Pancreas (tissue), 10 donors: Measurements from ENCODE around the gene TEX48. TPM values are rescaled to one million over a fixed set of nuclear protein-coding genes. Genes with fewer than 3 reads are reported as not detected.

Source experiments
- ATAC-seq, 4 donors: fragments of 200-7000 bp; cut with Tn5 transposase; one replicate each; pipeline versions ENCODE4 v1.8.0 to v1.9.1; 2020; ENCODE audit warnings: mild to moderate bottlenecking in 4 of 4, moderate library complexity in 4 of 4
- DNase-seq, 6 donors: peaks; one replicate each; pipeline ENCODE4 v3.0.0-alpha.2; 2020
- FAIRE-seq: peaks from 2 replicates; lab custom pipeline; 2012; peaks lifted over from hg19 to GRCh38; lab: Jason Lieb, UNC
- H3K27ac ChIP-seq, 4 donors: fragments of 200-600 bp; sonication (generic); 1 replicate in 3 of 4; 2 replicates in 1 of 4; pipeline versions ENCODE4 v1.5.0 to v1.8.0; 2020
- H3K27me3 ChIP-seq, 4 donors: fragments of 200-600 bp; one replicate each; pipeline ENCODE4 v1.8.0; 2021
- H3K36me3 ChIP-seq, 3 donors: fragments of 200-600 bp; sonication (generic) in 1 of 3; one replicate each; pipeline versions ENCODE4 v1.5.0 to v1.8.0; 2020 to 2021
- H3K4me1 ChIP-seq, 3 donors: fragments of 200-600 bp; one replicate each; pipeline ENCODE4 v1.8.0; 2021
- H3K4me3 ChIP-seq, 4 donors: fragments of 200-600 bp; sonication (generic) in 2 of 4; one replicate each; pipeline versions ENCODE4 v1.5.0 to v1.8.0; 2020 to 2021
- H3K9me3 ChIP-seq, 4 donors: fragments of 200-600 bp; one replicate each; pipeline ENCODE4 v1.8.0; 2021
- whole genome bisulfite sequencing, 2 donors: extraction: QIAGEN DNeasy Blood & Tissue Kit; methylation state at CpG; one replicate each; pipeline ENCODE4 v1.1.7; 2013; 5-methylcytosine and 5-hydroxymethylcytosine counted together
- intact Hi-C, 3 donors: fragments of 100-400 bp; cut with DNase I; formaldehyde crosslinking; loops; one replicate each; pipeline versions ENCODE4 v1.11.1 to v1.14.2; 2022
- polyA plus RNA-seq, 2 donors: library from polyadenylated mRNA; stranded (reverse); fragments of 200-250 nt; gene quantifications; one replicate each; pipeline ENCODE4 v1.2.3, GENCODE V29; 2013
- total RNA-seq, 6 donors: library from RNA; stranded (reverse); fragmentation: NEBNext Ultra II Directional in 4 of 6; extraction: Animal tissue kit (Norgen Biotek cat#: 25700) in 4 of 6; gene quantifications; one replicate each; pipeline versions ENCODE4 v1.2.1 to v1.2.4, GENCODE V29; 2021 to 2023
- TF ChIP-seq, protein P1 (sequence below), 4 donors: fragments of 200-600 bp; sonication (generic) in 3 of 4; IDR thresholded peaks; one replicate each; pipeline versions ENCODE4 v1.5.0 to v1.8.0; 2021; ENCODE audit warnings: antibody characterized with exemption in 4 of 4
- donor health status: healthy with polysubstance abuse.
- donor health status: DM: no; HTN: no; CAD: no; lungs with moderate emphysema.
- donor health status: DM: no; HTN: no; CAD: no.
- donor health status: control.
- donor health status: control.
- donor health status: Bipolar disorder and iron deficiency.
- donor health status: DM: yes; HTN: yes; CAD: no.
- donor health status: DM: no; HTN: no; CAD: no.
- donor health status: DM: no; HTN: no; CAD: no.
- donor health status: DM: yes; HTN: yes; CAD: no.

TEX48 gene
- total RNA-seq = not detected
- polyA plus RNA-seq = not detected

DNA sequence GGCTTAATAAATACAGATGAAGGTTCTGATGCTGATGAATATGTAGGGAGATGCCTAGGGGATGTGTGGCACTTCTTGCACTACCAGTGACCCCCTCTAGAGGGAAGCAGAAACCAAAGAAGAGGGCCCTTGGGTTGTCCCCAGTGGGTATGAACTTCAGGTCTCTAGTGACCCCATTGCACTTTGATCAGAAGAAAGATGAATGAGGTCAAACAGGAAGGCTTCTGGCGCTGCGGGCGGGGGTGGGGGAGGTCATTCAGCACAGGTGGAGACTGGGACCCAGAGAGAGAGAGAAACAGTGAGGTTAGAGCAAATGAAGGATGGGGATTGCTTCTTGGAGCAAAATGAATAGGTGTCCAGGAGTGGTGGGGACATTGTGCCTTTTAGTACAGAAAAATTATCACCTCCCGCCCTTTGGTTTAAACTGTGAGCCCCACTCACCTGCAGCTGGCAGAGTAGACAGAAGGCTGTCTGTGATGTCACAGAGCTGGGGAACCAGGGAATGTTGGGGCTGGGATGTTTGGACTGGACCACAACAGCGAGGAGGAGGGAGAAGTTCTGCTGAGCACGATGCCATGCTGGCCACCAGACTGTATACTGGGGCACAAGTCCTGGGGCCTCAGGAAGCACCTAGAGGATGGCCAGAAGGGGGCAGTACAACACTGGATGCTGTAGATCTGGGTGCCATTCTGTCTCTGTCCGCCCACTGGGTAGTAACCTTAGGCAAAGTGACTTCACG lies at the start of gene TEX48:
TSS of gene TEX48 (minus strand) at position 599 of the 739 bp plus-strand sequence. CDS start 10,469 bp downstream, outside the sequence.
- ATAC-seq (peak in 3 of 4 donors; percentile 83 to 92 (median 90)), DNase-seq (peak in 3 of 6 donors; percentile 20 to 56 (median 43)), FAIRE-seq (no peak)
- Histone ChIP-seq H3K27me3 (no peaks in the 10 kb centered on the region), H3K36me3 (no peaks in the 10 kb centered on the region), H3K4me3 (no peak within 1 kb of the TSS), H3K9me3 (no peaks in the 10 kb centered on the region), H3K4me1 (peaks cover 0 to 3% (median 0%) of the 10 kb centered on the region in 3 donors), H3K27ac (no peak within 1 kb of the TSS)
- intact Hi-C loops = no loop called here
- TF ChIP-seq, protein P1, sequence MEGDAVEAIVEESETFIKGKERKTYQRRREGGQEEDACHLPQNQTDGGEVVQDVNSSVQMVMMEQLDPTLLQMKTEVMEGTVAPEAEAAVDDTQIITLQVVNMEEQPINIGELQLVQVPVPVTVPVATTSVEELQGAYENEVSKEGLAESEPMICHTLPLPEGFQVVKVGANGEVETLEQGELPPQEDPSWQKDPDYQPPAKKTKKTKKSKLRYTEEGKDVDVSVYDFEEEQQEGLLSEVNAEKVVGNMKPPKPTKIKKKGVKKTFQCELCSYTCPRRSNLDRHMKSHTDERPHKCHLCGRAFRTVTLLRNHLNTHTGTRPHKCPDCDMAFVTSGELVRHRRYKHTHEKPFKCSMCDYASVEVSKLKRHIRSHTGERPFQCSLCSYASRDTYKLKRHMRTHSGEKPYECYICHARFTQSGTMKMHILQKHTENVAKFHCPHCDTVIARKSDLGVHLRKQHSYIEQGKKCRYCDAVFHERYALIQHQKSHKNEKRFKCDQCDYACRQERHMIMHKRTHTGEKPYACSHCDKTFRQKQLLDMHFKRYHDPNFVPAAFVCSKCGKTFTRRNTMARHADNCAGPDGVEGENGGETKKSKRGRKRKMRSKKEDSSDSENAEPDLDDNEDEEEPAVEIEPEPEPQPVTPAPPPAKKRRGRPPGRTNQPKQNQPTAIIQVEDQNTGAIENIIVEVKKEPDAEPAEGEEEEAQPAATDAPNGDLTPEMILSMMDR (IDR thresholded peaks at IDR 0.05) = peak; percentile 17 to 49 (median 43)
- 42 to 53% methylated on average over 8 of the region's 8 CpGs for WGBS, 2 donors

DNA sequence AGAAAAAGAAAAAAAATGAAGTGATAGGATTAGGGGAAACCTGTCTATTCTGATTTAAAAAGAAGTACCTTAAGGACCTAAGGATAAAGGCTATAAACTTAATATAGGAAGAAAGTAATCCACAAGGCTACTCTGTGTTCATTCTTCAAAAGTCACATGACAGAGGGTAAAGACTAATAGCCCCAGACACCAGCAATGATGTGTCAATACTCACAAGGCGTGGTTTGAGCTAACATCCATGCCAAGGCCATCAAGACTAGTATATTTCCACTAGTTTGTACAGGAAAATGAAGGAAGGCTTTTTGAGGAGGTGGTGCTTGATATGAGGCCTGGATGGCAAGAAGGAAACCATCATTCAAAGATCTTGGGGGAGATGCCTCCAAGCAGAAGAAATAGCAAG lies 49.7 kb upstream of the TEX48 start:
- FAIRE-seq (no peak), DNase-seq (no peak), ATAC-seq (no peak)
- Histone ChIP-seq H3K27ac (no peak overlapping the region), H3K4me3 (no peak overlapping the region), H3K4me1 (no peaks in the 10 kb centered on the region), H3K9me3 (no peaks in the 10 kb centered on the region), H3K27me3 (no peaks in the 10 kb centered on the region), H3K36me3 (no peaks in the 10 kb centered on the region)
- TF ChIP-seq, protein P1 (IDR thresholded peaks at IDR 0.05) = no peak
- 66 to 67% methylated on average over 1 of the region's 1 CpG for WGBS, 2 donors
- intact Hi-C loops = loop anchor here in 2 of 3 donors (10.0 kb wide), 2 partner anchors 183 to 283 kb away; no protein-coding TSS in a partner anchor

GRCh38 chr9:114729706-114730105 lies 47.7 kb upstream of the TEX48 start:
- H3K36me3 ChIP-seq = no peaks in the 10 kb centered on the region
- 76 to 82% methylated on average over 5 of the region's 5 CpGs for WGBS, 2 donors
- no peak overlapping the region for H3K27ac ChIP-seq
- ATAC-seq (no peak), FAIRE-seq (no peak), DNase-seq (no peak)
- intact Hi-C loops = loop anchor here in 2 of 3 donors (10.0 kb wide), 2 partner anchors 185 to 285 kb away; no protein-coding TSS in a partner anchor
- no peak overlapping the region for H3K4me3 ChIP-seq
- no peaks in the 10 kb centered on the region for H3K9me3 ChIP-seq
- TF ChIP-seq, protein P1 (IDR thresholded peaks at IDR 0.05) = no peak
- no peaks in the 10 kb centered on the region for H3K27me3 ChIP-seq
- no peaks in the 10 kb centered on the region for H3K4me1 ChIP-seq

DNA sequence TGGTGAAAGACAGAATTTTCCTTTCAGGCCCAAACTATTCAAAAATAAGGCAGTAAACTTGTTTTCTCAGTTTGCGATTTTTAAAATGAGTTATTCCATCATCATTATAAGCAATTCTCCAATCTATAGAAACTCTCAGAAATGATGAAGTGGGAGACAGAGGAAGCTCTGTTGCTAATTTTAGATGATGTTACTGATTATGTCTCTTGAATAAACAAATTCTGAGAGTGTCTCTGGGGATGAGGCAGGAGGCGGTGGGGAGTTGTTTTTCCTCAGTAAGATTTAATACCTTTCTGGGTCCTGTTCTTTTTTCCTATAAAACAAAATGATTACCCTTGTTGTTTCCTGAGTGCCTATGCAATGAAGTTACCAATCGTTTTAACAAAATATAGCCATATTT lies 43.9 kb upstream of the TEX48 start:
- ATAC-seq (no peak), DNase-seq (no peak), FAIRE-seq (no peak)
- Histone ChIP-seq H3K27ac (no peak overlapping the region), H3K27me3 (no peaks in the 10 kb centered on the region), H3K4me3 (no peak overlapping the region), H3K4me1 (no peaks in the 10 kb centered on the region), H3K9me3 (no peaks in the 10 kb centered on the region), H3K36me3 (no peaks in the 10 kb centered on the region)
- WGBS, 2 donors = 72 to 79% methylated on average over 3 of the region's 3 CpGs
- TF ChIP-seq, protein P1 (IDR thresholded peaks at IDR 0.05) = no peak
- intact Hi-C loops = no loop called here

- 94 to 100% methylated on average over 3 of the region's 3 CpGs for WGBS, 2 donors
- TF ChIP-seq, protein P1 (IDR thresholded peaks at IDR 0.05) = no peak
- H3K4me1 ChIP-seq = no peaks in the 10 kb centered on the region
- H3K27ac ChIP-seq = no peak overlapping the region
- ATAC-seq (no peak), FAIRE-seq (no peak), DNase-seq (no peak)
- no peaks in the 10 kb centered on the region for H3K27me3 ChIP-seq
- H3K9me3 ChIP-seq = no peaks in the 10 kb centered on the region
- H3K4me3 ChIP-seq = no peak overlapping the region
- H3K36me3 ChIP-seq = no peaks in the 10 kb centered on the region
- intact Hi-C loops = no loop called here
Observed at GRCh38 chr9:114724744-114725143, 42.8 kb upstream of the TEX48 start.
